K562 (cell line): ENCODE measurements around the gene KLK8. TPM values are rescaled to one million over a fixed set of nuclear protein-coding genes. Genes with fewer than 3 reads are reported as not detected.

Experiments used
- GMEB1 ChIP-seq: fragments of 250-450 bp; sonication (Bioruptor Pico); IDR thresholded peaks from 2 replicates; pipeline ENCODE4 v1.4.0; 2020; ENCODE audit warnings: mild to moderate bottlenecking
- HCFC1 ChIP-seq: IDR thresholded peaks from 2 replicates; pipeline ENCODE4 v1.6.1; 2012; ENCODE audit warnings: low read depth, low read length, improper control_type of control experiment
- MCM2 ChIP-seq: fragments of 450-650 bp; IDR thresholded peaks from 2 replicates; pipeline ENCODE4 v1.6.1; 2017; ENCODE audit warnings: low read depth, mild to moderate bottlenecking
- POLR2B ChIP-seq: fragments of 450-650 bp; IDR thresholded peaks from 2 replicates; pipeline ENCODE4 v1.6.1; 2018; ENCODE audit warnings: low read depth; ENCODE audit not compliant: partially characterized antibody
- PRDM10 ChIP-seq: fragments of 450-650 bp; IDR thresholded peaks from 2 replicates; pipeline ENCODE4 v1.6.1; 2018; ENCODE audit not compliant: partially characterized antibody
- XRCC5 ChIP-seq: fragments of 200-400 bp; formaldehyde crosslinking; IDR thresholded peaks from 2 replicates; pipeline ENCODE4 v1.6.1; 2017; ENCODE audit warnings: low read depth, mild to moderate bottlenecking, low read length
- ZNF589 ChIP-seq: fragments of 200-800 bp; sonication (Bioruptor generic); IDR thresholded peaks from 2 replicates; pipeline ENCODE4 v1.6.1; 2016; ENCODE audit warnings: low read depth, missing genetic modification characterization, missing compliant biosample characterization
- polyA plus RNA-seq, 8 experiments: library from polyadenylated mRNA; depleted of rRNA in 4 of 8; stranded (reverse) in 5 of 8; unstranded in 3 of 8; fragments of >200 nt; fragmentation: Nextera tagmentation in 2 of 8; fragmentation: Illumina TruSeq in 1 of 8; extraction: Ambion mirVana in 2 of 8; extraction: Trizol in 1 of 8; gene quantifications; 2 replicates each; pipeline versions ENCODE4 v1.2.1 to v1.2.3, GENCODE V29; 2011 to 2014; ENCODE audit warnings: inconsistent platforms in 1 of 8, missing spikeins in 1 of 8
- total RNA-seq, 7 experiments: library from RNA; depleted of rRNA in 6 of 7; stranded (reverse); fragments of >200 nt in 6 of 7; fragmentation: Illumina TruSeq in 2 of 7; extraction: Trizol in 2 of 7; gene quantifications; 2 replicates each; pipeline versions ENCODE4 v1.2.1 to v1.2.3, GENCODE V29; 2011 to 2021; ENCODE audit warnings: low replicate concordance in 1 of 7
- TF ChIP-seq, protein P1 (sequence below), 2 experiments: fragments of 450-650 bp in 1 of 2; IDR thresholded peaks; 2 replicates each; pipeline ENCODE4 v1.6.1; 2011 to 2017; ENCODE audit warnings: low read depth in 2 of 2, antibody characterized with exemption in 1 of 2, borderline replicate concordance in 1 of 2, low read length in 1 of 2, mild to moderate bottlenecking in 1 of 2, mixed read lengths in 1 of 2; ENCODE audit not compliant: control insufficient read depth in 1 of 2
- TF ChIP-seq, protein P2 (sequence below): fragments of 250-450 bp; sonication (Bioruptor Pico); IDR thresholded peaks from 2 replicates; pipeline ENCODE4 v1.8.0; 2021; ENCODE audit warnings: borderline replicate concordance, mild to moderate bottlenecking, moderate library complexity; ENCODE audit not compliant: poor library complexity, severe bottlenecking

The KLK8 gene
- total and polyA plus RNA-seq, 9 of the 15 experiments (the other 6 are each of a cell fraction or from before 2014, with no cell fraction given): 0.37 to 1.7 (median 0.76) TPM

DNA sequence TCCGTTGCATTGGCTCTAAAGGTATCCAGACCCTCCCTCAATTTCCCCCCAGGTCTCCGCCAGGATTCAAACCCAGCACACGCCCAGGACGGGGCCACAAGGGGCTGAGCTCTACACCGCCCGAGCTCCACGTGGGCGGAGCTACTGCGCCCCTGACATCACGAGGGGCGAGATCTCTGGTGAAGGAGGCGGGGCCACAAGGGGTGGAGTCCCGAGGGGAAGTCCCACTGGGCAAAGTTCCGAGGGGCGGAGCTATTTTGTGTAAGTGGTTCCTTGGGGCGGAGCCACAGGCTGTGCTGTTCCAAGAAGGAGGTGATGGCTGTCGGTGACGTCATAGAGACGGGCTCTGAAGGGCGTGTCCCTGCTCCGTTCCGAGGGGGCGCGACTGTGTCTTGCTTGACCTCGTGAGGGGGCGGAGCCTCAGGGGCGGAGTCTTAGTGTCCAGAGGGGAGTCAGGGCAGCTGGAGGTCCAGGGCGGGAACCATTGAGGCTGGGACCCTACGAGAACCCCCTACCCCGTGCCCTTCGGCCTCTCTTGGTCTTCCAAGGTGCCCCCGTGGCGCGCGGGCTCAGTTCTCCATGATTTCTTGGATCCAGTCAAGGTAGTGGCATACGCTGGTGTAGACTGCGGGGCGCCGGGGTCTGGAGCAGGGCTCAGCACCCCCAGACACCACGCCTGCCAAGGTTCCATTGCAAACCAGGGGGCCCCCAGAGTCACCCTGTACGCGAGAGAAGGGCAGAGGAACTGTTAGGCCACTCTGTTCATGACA, 1.3 kb upstream of the KLK8 start (continued):
- TF ChIP-seq, protein P1, sequence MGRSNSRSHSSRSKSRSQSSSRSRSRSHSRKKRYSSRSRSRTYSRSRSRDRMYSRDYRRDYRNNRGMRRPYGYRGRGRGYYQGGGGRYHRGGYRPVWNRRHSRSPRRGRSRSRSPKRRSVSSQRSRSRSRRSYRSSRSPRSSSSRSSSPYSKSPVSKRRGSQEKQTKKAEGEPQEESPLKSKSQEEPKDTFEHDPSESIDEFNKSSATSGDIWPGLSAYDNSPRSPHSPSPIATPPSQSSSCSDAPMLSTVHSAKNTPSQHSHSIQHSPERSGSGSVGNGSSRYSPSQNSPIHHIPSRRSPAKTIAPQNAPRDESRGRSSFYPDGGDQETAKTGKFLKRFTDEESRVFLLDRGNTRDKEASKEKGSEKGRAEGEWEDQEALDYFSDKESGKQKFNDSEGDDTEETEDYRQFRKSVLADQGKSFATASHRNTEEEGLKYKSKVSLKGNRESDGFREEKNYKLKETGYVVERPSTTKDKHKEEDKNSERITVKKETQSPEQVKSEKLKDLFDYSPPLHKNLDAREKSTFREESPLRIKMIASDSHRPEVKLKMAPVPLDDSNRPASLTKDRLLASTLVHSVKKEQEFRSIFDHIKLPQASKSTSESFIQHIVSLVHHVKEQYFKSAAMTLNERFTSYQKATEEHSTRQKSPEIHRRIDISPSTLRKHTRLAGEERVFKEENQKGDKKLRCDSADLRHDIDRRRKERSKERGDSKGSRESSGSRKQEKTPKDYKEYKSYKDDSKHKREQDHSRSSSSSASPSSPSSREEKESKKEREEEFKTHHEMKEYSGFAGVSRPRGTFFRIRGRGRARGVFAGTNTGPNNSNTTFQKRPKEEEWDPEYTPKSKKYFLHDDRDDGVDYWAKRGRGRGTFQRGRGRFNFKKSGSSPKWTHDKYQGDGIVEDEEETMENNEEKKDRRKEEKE (IDR thresholded peaks at IDR 0.05; ENCODE audit: borderline replicate concordance in 1 of 2, control insufficient read depth in 1 of 2, low read depth in 2 of 2, low read length in 1 of 2): no peak
- peak; percentile 4 for TF ChIP-seq PRDM10
- TF ChIP-seq POLR2B: peak; percentile 54
- peak; percentile 51; the same call in 1 of the 2 replicates for TF ChIP-seq XRCC5
- no peak for TF ChIP-seq GMEB1 (CRISPR knock-in tag)
- no peak for TF ChIP-seq MCM2
- peak; percentile 11; the same call in 1 of the 2 replicates for TF ChIP-seq HCFC1
- TF ChIP-seq ZNF589 (CRISPR knock-in tag): no peak
- TF ChIP-seq, protein P2, sequence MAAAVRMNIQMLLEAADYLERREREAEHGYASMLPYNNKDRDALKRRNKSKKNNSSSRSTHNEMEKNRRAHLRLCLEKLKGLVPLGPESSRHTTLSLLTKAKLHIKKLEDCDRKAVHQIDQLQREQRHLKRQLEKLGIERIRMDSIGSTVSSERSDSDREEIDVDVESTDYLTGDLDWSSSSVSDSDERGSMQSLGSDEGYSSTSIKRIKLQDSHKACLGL (CRISPR knock-in tag): no peak
